DOHH2 (cell line): ENCODE measurements around the gene LRRFIP2.

Source experiments
- H3F3A ChIP-seq: fragments of 200-600 bp; sonication (generic), shearing (Covaris generic); 2 replicates; pipeline ENCODE4 v1.6.0; 2016; ENCODE audit warnings: antibody characterized with exemption, mild to moderate bottlenecking; ENCODE audit not compliant: control insufficient read depth, insufficient read depth
- H3K27ac ChIP-seq: fragments of 200-600 bp; sonication (generic); 2 replicates; pipeline ENCODE4 v1.5.1; 2014; ENCODE audit warnings: low read depth, mild to moderate bottlenecking, low read length, moderate library complexity
- H3K27me3 ChIP-seq: fragments of 200-600 bp; sonication (generic); 2 replicates; pipeline ENCODE4 v1.6.1; 2014; ENCODE audit warnings: mild to moderate bottlenecking, low read length, mixed read lengths; ENCODE audit not compliant: control insufficient read depth
- H3K36me3 ChIP-seq: fragments of 200-600 bp; sonication (generic); 2 replicates; pipeline ENCODE4 v1.6.1; 2014; ENCODE audit warnings: mild to moderate bottlenecking, low read length, moderate library complexity, mixed read lengths; ENCODE audit not compliant: control insufficient read depth
- H3K4me1 ChIP-seq: fragments of 200-600 bp; sonication (generic); 2 replicates; pipeline ENCODE4 v1.6.1; 2014; ENCODE audit warnings: mild to moderate bottlenecking, low read length, mixed read lengths; ENCODE audit not compliant: control insufficient read depth
- H3K4me2 ChIP-seq: fragments of 200-600 bp; sonication (generic); 2 replicates; pipeline ENCODE4 v1.6.0; 2014; ENCODE audit warnings: mild to moderate bottlenecking, low read length, moderate library complexity
- H3K4me3 ChIP-seq: fragments of 200-600 bp; sonication (generic); 2 replicates; pipeline ENCODE4 v1.5.1; 2014; ENCODE audit warnings: mild to moderate bottlenecking, low read length, mixed read lengths
- H3K79me2 ChIP-seq: fragments of 200-600 bp; sonication (generic); 2 replicates; pipeline ENCODE4 v1.6.1; 2014; ENCODE audit warnings: mild to moderate bottlenecking, low read length, mixed read lengths; ENCODE audit not compliant: control insufficient read depth
- H3K9me2 ChIP-seq: fragments of 200-600 bp; sonication (generic); replicated peaks from 2 replicates; pipeline ENCODE4 v1.6.1; 2014; ENCODE audit warnings: mild to moderate bottlenecking, low read length, mixed read lengths; ENCODE audit not compliant: control insufficient read depth
- H3K9me3 ChIP-seq: fragments of 200-600 bp; sonication (generic); 2 replicates; pipeline ENCODE4 v1.6.1; 2014; ENCODE audit warnings: antibody characterized with exemption, low read length, mixed read lengths; ENCODE audit not compliant: control insufficient read depth, insufficient read depth
- H4K20me1 ChIP-seq: fragments of 200-600 bp; sonication (generic); 2 replicates; pipeline ENCODE4 v1.6.0; 2014; ENCODE audit warnings: low read depth, mild to moderate bottlenecking, antibody characterized with exemption, low read length, moderate library complexity; ENCODE audit not compliant: control insufficient read depth, insufficient read depth
- EZH2phosphoT487 ChIP-seq: fragments of 200-600 bp; sonication (generic); IDR thresholded peaks from 2 replicates; pipeline ENCODE4 v1.6.1; 2017; ENCODE audit warnings: borderline replicate concordance, mild to moderate bottlenecking, antibody characterized with exemption, low read length, moderate library complexity, mixed read lengths
- TF ChIP-seq, protein P1 (sequence below): fragments of 200-600 bp; sonication (generic); IDR thresholded peaks from one replicate; pipeline ENCODE4 v1.5.1; 2014; ENCODE audit warnings: antibody characterized with exemption, mild to moderate bottlenecking, low read depth, low read length; ENCODE audit not compliant: poor library complexity, severe bottlenecking

Gene LRRFIP2

DNA sequence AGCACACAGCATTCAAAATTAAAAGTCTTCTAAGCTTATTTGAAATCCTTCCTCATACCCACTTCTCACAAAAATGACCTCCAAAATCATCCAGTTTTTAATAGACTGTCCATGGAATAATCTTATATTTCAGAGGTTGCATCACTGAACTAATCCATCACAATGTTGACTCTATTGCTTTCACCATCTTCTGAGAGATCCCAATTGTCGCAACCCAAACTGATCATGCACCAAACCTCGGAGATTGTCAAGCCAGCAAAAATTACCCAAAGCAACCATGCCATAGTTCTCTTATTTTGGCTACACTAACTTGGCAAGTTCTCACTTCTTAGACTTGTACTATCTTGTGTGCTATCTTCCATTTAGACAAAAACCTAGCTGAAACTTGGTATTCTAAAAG, 75.5 kb downstream of the LRRFIP2 start:
- Histone ChIP-seq H3K27ac (no peak overlapping the region), H3K4me1 (no peaks in the 10 kb centered on the region), H3K4me3 (no peak overlapping the region), H3K4me2 (no peak overlapping the region), H3K9me2 (no peaks in the 10 kb centered on the region), H3F3A (no peaks in the 10 kb centered on the region), H3K9me3 (no peaks in the 10 kb centered on the region), H3K36me3 (no peaks in the 10 kb centered on the region), H4K20me1 (no peaks in the 10 kb centered on the region), H3K27me3 (no peaks in the 10 kb centered on the region), H3K79me2 (no peaks in the 10 kb centered on the region)
- no peak for TF ChIP-seq EZH2phosphoT487

DNA sequence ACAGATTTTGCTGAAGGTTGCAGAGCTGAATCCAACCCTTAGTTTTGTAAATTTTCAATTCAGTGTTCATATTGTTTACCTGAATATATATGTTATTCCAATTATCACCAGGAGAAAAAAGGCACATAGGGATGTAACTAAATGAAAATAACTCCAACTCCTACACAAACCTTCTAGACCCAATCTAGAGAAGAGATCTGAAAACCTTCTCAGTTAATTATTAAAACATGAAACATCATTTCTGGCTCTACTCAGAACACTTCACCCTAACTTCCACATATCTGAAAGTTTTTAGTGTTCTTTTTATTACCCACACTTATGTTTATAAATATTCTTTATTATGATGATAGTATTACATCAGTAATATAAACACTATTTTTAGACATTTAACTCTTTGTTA, 76.6 kb downstream of the LRRFIP2 start:
- Histone ChIP-seq H3K4me2 (no peak overlapping the region), H3K79me2 (no peaks in the 10 kb centered on the region), H3K9me2 (no peaks in the 10 kb centered on the region), H3F3A (no peaks in the 10 kb centered on the region), H3K9me3 (no peaks in the 10 kb centered on the region), H3K27ac (no peak overlapping the region), H3K4me3 (no peak overlapping the region), H3K27me3 (no peaks in the 10 kb centered on the region), H3K4me1 (no peaks in the 10 kb centered on the region), H3K36me3 (no peaks in the 10 kb centered on the region), H4K20me1 (no peaks in the 10 kb centered on the region)
- TF ChIP-seq, protein P1, sequence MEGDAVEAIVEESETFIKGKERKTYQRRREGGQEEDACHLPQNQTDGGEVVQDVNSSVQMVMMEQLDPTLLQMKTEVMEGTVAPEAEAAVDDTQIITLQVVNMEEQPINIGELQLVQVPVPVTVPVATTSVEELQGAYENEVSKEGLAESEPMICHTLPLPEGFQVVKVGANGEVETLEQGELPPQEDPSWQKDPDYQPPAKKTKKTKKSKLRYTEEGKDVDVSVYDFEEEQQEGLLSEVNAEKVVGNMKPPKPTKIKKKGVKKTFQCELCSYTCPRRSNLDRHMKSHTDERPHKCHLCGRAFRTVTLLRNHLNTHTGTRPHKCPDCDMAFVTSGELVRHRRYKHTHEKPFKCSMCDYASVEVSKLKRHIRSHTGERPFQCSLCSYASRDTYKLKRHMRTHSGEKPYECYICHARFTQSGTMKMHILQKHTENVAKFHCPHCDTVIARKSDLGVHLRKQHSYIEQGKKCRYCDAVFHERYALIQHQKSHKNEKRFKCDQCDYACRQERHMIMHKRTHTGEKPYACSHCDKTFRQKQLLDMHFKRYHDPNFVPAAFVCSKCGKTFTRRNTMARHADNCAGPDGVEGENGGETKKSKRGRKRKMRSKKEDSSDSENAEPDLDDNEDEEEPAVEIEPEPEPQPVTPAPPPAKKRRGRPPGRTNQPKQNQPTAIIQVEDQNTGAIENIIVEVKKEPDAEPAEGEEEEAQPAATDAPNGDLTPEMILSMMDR, result no peak
- TF ChIP-seq EZH2phosphoT487, result no peak

DNA sequence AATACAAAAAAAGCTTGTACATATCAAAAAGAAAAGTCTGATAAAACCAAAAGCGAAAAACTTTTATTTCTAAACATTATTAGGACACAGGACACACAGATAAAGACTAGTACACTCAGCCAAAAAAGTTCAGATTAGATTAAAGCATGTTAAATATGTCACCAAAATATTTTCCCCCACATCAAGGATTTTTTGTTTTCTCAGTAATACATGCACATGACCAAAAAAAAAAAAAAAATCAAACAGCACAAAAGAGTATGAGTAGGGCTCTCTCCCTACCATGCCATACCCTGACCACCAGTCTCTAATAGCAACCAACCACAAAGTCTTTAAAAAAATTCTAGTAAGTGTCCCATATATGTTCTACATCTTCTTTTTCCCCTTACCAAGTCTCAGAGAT, 77.4 kb downstream of the LRRFIP2 start:
- Histone ChIP-seq H4K20me1 (no peaks in the 10 kb centered on the region), H3K27ac (no peak overlapping the region), H3K79me2 (no peaks in the 10 kb centered on the region), H3K36me3 (no peaks in the 10 kb centered on the region), H3K4me1 (no peaks in the 10 kb centered on the region), H3K9me2 (no peaks in the 10 kb centered on the region), H3K4me2 (no peak overlapping the region), H3F3A (no peaks in the 10 kb centered on the region), H3K9me3 (no peaks in the 10 kb centered on the region), H3K4me3 (no peak overlapping the region), H3K27me3 (no peaks in the 10 kb centered on the region)
- TF ChIP-seq, protein P1, result no peak
- no peak for TF ChIP-seq EZH2phosphoT487

DNA sequence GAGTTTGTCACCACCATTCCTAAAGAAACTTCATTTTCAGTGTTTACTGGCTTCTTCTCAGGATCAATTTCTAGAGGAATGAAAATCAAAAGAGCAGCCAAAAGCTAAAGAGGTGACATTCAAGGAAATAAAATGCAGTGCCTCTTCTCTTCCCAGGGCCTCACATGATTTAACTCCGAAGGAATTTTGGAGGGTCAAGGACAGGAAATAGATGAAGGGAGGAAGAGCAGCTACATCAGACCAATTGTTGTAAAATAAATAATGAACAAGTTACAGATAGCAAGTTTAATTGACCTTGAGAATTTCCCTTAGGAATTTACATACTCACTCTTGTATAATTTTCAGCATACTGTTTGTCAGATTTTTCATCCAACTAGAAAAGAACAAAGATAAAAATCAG, 78.1 kb downstream of the LRRFIP2 start:
- no peak overlapping the region for H3K27ac ChIP-seq
- H4K20me1 ChIP-seq, result 0 out of 2 replicates have a peak, but pooled peaks cover 2% of the 10 kb centered on the region
- H3F3A ChIP-seq, result no peaks in the 10 kb centered on the region
- TF ChIP-seq, protein P1, result no peak
- TF ChIP-seq EZH2phosphoT487, result no peak
- no peaks in the 10 kb centered on the region for H3K9me3 ChIP-seq
- H3K4me1 ChIP-seq, result no peaks in the 10 kb centered on the region
- H3K4me2 ChIP-seq, result no peak overlapping the region
- H3K36me3 ChIP-seq, result no peaks in the 10 kb centered on the region
- H3K9me2 ChIP-seq, result no peaks in the 10 kb centered on the region
- H3K79me2 ChIP-seq, result no peaks in the 10 kb centered on the region
- no peak overlapping the region for H3K4me3 ChIP-seq
- H3K27me3 ChIP-seq, result no peaks in the 10 kb centered on the region
